Measurements from ENCODE around the gene FALEC. TPM values are rescaled to one million over a fixed set of nuclear protein-coding genes. Genes with fewer than 3 reads are reported as not detected.
"Not testable (repeated sequence)": the region's sequence is repeated elsewhere in the genome, so short reads cannot be mapped to it uniquely, and the experiment has no call there.

FALEC gene
- total and polyA plus RNA-seq, 4 donors, result 1.2 to 1.6 (median 1.4) TPM; not detected in 1

DNA sequence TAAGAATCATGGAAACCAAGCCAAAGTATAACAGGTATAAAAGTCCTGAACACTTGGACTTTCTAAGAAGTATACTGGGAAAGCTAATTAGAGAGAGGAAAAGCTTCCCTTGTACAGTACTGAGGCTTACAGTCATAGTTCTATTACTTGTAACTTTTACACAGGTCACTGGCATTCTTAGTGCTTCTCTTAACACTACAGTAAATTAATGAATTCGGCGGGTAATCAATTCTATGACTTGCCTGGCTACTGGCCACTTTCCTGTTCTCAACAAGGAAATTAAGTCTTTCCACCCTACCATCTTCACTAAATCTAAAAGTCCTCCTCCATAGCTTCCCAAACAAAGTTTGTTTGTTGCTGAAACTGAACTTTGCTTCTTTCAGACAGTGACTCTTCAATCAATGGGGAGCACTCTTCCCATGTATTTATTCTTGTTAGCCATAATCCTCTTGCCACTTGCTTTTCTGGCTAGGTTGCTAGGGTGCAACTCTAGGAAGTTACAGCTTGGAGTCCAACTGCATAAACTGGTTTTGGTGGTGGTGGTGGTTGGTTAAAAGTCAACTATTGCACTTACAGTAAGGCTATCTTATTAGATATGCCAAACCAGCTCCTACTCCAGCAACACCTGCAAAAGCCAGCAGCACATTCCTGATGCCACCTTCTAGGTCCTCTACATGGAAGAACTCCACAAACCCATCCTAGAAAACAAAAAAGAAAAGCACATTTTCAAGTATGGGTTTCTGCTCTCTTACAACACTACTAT, 61.4 kb downstream of the FALEC start:
- DNase-seq (ENCODE audit: low read depth in 4 of 6, low spot score in 6 of 6), result no peak
- WGBS (ENCODE audit: insufficient coverage), result 18% methylated on average over 2 of the region's 2 CpGs
- Histone ChIP-seq H3K4me3 (ENCODE audit: low read depth, low read length) (peak overlapping the region; percentile 93), H3K9me3 (ENCODE audit: control insufficient read depth, insufficient read depth, low read length) (no peaks in the 10 kb centered on the region), H3K36me3 (ENCODE audit: control insufficient read depth, insufficient read depth, low read length) (peaks cover 17% of the 10 kb centered on the region), H3K27ac (ENCODE audit: low read depth, low read length) (peak overlapping the region; percentile 99), H3K27me3 (ENCODE audit: control insufficient read depth, insufficient read depth, low read length) (no peaks in the 10 kb centered on the region), H3K4me1 (ENCODE audit: control insufficient read depth, insufficient read depth, low read length) (peaks cover 12% of the 10 kb centered on the region)

DNA sequence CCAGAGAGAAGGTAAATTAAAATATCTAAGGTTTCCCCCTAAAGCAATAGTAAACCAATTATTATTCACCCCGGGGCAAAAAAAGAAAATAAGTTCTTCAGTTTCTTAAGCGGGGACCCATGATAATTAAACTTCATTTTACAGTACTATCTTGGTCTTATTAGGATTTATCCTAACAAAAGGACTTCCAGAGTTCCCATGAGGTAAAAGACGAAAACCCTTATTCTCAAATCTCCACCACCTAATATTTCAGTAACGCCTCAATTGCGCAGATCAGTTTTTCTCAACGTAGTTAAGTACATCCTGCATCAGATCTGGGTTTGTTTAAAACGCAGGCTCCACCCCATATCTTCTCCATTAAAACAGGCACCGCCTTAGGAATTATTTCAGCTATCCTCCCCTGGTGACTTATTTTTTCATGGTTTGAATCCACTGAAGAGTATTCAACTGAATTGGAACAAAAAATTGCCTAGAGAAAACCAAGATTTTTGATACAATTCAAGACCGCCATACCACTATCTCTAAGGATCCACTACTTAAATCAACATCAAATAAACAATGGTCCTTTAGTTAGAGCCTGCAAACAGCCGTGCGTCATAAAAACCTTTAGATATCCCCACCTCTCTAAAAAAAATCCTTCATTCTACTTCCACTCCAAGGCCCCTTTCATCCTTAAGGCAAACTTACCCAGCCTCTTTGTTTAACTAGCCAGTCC, 62.2 kb downstream of the FALEC start:
- DNase-seq (ENCODE audit: low read depth in 4 of 6, low spot score in 6 of 6), result peak in 2 of 6 donors; percentile 59 to 70
- H3K27ac ChIP-seq (ENCODE audit: low read depth, low read length), result peak overlapping the region; percentile 99
- H3K36me3 ChIP-seq (ENCODE audit: control insufficient read depth, insufficient read depth, low read length), result peaks cover 12% of the 10 kb centered on the region
- WGBS (ENCODE audit: insufficient coverage), result 0% methylated on average over 8 of the region's 11 CpGs
- no peaks in the 10 kb centered on the region for H3K27me3 ChIP-seq (ENCODE audit: control insufficient read depth, insufficient read depth, low read length)
- peaks cover 12% of the 10 kb centered on the region for H3K4me1 ChIP-seq (ENCODE audit: control insufficient read depth, insufficient read depth, low read length)
- H3K4me3 ChIP-seq (ENCODE audit: low read depth, low read length), result peak overlapping the region; percentile 93
- H3K9me3 ChIP-seq (ENCODE audit: control insufficient read depth, insufficient read depth, low read length), result no peaks in the 10 kb centered on the region

DNA sequence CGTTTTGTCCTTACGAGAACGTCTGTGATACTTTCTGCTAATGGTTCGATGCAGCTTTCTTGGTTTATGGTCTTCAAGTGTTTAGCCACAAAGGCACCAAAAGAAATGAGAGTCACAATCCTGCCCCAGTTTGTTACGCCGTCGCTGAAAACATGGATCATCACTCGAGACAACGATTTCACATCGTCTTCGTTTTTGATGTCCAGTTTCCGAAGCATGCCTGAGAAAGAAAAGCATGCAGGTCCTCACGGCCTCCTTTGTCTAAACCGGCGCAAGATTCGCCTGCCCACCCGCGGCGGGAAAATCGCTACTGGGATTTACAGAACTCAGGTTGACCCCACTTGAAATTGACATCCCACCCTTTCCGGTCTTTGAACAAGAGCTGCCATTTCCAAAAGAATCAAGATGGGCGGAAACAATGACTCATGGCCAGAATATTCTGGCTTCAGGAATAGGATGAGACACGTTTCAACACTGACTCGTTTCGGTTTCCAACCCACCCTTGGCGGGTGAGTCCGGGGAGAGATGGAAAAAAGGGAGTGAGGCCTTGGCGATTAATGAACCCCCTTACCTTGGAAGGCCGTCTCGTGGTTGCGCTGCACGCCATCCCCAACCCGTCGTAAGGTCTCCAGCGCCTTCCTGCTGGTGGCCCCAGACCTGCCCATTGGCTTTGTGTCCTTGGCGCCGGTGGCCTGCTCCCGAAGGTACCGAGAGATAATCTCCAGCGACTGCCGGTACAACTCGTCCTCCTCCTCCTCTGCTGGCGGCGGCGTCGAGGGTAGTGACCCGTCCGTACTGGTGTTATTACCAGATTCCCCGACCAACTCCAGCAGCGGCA, 62.9 kb downstream of the FALEC start:
- H3K36me3 ChIP-seq (ENCODE audit: control insufficient read depth, insufficient read depth, low read length), result peaks cover 10% of the 10 kb centered on the region
- H3K27me3 ChIP-seq (ENCODE audit: control insufficient read depth, insufficient read depth, low read length), result no peaks in the 10 kb centered on the region
- H3K4me3 ChIP-seq (ENCODE audit: low read depth, low read length), result peak overlapping the region; percentile 93
- peak in 2 of 6 donors; percentile 77 to 82 for DNase-seq (ENCODE audit: low read depth in 4 of 6, low spot score in 6 of 6)
- under 1% methylated on average over 50 of the region's 50 CpGs for WGBS (ENCODE audit: insufficient coverage)
- peak overlapping the region; percentile 99 for H3K27ac ChIP-seq (ENCODE audit: low read depth, low read length)
- peaks cover 10% of the 10 kb centered on the region for H3K4me1 ChIP-seq (ENCODE audit: control insufficient read depth, insufficient read depth, low read length)
- no peaks in the 10 kb centered on the region for H3K9me3 ChIP-seq (ENCODE audit: control insufficient read depth, insufficient read depth, low read length)

DNA sequence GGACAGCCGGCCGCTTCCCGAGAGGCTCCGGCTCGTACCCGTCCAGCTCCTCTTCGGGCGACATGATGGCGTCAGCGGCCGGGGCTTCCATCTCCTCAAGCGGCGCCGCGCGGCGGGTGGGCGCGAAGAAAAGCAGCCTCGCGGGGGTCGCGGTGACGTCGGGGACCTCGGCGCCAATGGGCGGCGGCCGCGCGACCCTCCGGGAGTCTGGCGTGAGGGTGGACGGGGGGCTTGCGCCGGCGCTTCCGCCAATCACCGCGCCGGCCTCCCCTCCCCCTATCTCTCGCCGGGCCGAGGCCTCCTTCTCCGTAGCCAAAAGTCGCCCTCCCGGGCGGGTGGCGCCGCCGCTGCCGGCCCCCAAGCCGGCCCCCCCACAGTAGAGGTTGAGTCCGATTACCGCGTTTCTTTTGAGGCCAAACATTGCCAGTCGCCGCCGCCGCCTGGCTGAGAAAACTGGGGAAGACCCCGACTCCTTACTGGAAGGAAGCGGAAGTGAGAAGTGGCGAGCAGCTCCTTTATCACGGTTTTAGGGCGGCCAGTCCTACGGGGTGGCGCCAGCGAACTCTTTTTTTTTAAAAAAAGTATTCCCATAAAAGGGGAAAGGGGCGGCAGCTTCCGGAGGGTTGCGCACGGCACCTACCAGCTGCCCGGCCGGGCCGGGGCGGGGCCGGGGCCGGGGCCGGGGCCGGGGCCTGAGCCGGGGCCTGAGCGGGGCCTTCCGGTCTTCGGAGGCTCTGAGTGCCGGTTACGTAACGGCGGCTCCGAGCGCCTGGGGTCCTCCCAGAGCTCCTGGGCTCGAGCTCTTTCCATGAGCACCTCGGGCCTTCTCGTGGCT, 63.8 kb downstream of the FALEC start, which contains the start of gene MCL1:
TSS of gene MCL1 (minus strand) at position 501 of the 835 bp plus-strand sequence. CDS start at position 421, 80 bp downstream.
- Histone ChIP-seq H3K27me3 (ENCODE audit: control insufficient read depth, insufficient read depth, low read length) (no peaks in the 10 kb centered on the region), H3K9me3 (ENCODE audit: control insufficient read depth, insufficient read depth, low read length) (no peaks in the 10 kb centered on the region), H3K36me3 (ENCODE audit: control insufficient read depth, insufficient read depth, low read length) (peaks cover 5% of the 10 kb centered on the region), H3K4me3 (ENCODE audit: low read depth, low read length) (peak within 1 kb of the TSS; percentile 93), H3K27ac (ENCODE audit: low read depth, low read length) (peak within 1 kb of the TSS; percentile 99), H3K4me1 (ENCODE audit: control insufficient read depth, insufficient read depth, low read length) (peaks cover 6% of the 10 kb centered on the region)
- WGBS (ENCODE audit: insufficient coverage), result under 1% methylated on average over 92 of the region's 94 CpGs
- DNase-seq (ENCODE audit: low read depth in 4 of 6, low spot score in 6 of 6), result peak; percentile 82 to 98 (median 90)

DNA sequence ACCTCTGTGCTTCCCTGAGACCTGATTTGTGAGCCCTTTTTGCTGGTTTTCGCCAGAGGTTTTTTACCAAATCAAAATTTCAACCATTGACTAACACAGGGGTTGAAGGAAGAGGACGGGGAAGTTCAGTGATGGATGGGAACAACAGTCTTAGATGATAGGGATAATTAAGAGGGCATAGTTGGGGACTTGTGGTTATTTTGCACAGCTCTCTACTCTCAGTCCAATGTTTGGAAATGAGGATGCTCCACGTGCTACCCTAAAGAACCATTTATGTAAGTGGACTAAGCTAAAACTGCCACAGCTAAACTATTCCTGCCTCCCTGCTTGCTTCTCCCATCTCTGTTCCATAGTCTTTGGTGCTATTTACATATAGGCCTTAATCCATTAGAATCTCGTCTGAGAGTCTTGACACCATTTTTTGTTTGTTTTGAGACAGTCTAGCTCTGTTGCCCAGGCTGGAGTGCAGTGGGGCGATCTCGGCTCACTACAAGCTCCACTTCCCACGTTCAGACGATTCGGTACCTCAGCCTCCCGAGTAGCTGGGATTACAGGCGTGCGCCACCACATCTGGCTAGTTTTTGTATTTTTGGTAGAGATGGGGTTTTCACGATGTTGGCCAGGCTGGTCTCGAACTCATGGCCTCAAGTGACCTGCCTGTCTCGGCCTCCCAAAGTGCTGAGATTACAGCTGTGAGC, 64.5 kb downstream of the FALEC start:
- H3K4me3 ChIP-seq (ENCODE audit: low read depth, low read length), result peak overlapping the region; percentile 93
- H3K27ac ChIP-seq (ENCODE audit: low read depth, low read length), result peak overlapping the region; percentile 99
- peaks cover 6% of the 10 kb centered on the region for H3K4me1 ChIP-seq (ENCODE audit: control insufficient read depth, insufficient read depth, low read length)
- peaks cover 6% of the 10 kb centered on the region for H3K36me3 ChIP-seq (ENCODE audit: control insufficient read depth, insufficient read depth, low read length)
- H3K27me3 ChIP-seq (ENCODE audit: control insufficient read depth, insufficient read depth, low read length), result no peaks in the 10 kb centered on the region
- H3K9me3 ChIP-seq (ENCODE audit: control insufficient read depth, insufficient read depth, low read length), result no peaks in the 10 kb centered on the region
- WGBS (ENCODE audit: insufficient coverage), result 54% methylated on average over 6 of the region's 15 CpGs
- DNase-seq (ENCODE audit: low read depth in 4 of 6, low spot score in 6 of 6), result no peak

DNA sequence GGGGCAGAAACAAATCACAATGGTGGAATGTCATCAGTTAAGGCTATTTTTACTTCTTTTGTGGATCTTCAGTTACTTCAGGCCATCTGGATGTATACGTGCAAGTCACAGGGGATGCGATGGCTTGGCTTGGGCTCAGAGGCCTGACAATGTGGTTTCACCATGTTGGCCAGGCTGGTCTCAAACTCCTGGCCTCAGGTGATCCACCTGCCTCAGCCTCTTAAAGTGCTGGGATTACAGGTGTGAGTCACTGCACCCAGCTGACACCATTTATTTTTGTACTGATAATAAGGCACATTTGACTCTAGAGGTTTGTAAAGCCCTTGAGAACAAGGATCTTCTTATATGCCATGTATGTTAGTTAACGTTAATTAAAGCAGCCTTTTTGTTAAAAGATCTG, 65.4 kb downstream of the FALEC start:
- not testable (repeated sequence) for H3K9me3 ChIP-seq (ENCODE audit: control insufficient read depth, insufficient read depth, low read length); DNase-seq (ENCODE audit: low read depth in 4 of 6, low spot score in 6 of 6); H3K27me3 ChIP-seq (ENCODE audit: control insufficient read depth, insufficient read depth, low read length); H3K4me1 ChIP-seq (ENCODE audit: control insufficient read depth, insufficient read depth, low read length); H3K27ac ChIP-seq (ENCODE audit: low read depth, low read length); H3K36me3 ChIP-seq (ENCODE audit: control insufficient read depth, insufficient read depth, low read length); H3K4me3 ChIP-seq (ENCODE audit: low read depth, low read length)
- WGBS (ENCODE audit: insufficient coverage), result 90% methylated on average over 2 of the region's 3 CpGs

DNA sequence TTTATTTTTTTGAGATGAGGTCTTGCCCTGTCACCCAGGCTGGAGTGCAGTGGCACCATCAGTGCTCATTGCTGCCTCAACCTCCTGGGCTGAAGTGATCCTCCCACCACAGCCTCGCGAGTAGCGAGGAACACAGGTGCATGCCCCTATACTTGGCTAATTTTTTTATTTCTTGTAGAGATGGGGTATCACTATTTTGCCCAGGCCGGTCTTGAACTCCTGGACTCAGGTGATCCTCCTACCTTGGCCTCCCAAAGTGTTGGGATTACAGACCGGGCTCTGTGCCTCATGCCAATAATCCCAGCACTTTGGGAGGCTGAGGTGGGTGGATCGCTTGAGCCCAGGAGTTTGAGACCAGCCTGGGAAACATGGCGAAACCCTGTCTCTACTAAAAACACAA, 65.9 kb downstream of the FALEC start:
- not testable (repeated sequence) for H3K4me3 ChIP-seq (ENCODE audit: low read depth, low read length); DNase-seq (ENCODE audit: low read depth in 4 of 6, low spot score in 6 of 6); H3K4me1 ChIP-seq (ENCODE audit: control insufficient read depth, insufficient read depth, low read length); H3K36me3 ChIP-seq (ENCODE audit: control insufficient read depth, insufficient read depth, low read length); H3K9me3 ChIP-seq (ENCODE audit: control insufficient read depth, insufficient read depth, low read length); H3K27me3 ChIP-seq (ENCODE audit: control insufficient read depth, insufficient read depth, low read length); H3K27ac ChIP-seq (ENCODE audit: low read depth, low read length)
- 90% methylated on average over 2 of the region's 7 CpGs for WGBS (ENCODE audit: insufficient coverage)

DNA sequence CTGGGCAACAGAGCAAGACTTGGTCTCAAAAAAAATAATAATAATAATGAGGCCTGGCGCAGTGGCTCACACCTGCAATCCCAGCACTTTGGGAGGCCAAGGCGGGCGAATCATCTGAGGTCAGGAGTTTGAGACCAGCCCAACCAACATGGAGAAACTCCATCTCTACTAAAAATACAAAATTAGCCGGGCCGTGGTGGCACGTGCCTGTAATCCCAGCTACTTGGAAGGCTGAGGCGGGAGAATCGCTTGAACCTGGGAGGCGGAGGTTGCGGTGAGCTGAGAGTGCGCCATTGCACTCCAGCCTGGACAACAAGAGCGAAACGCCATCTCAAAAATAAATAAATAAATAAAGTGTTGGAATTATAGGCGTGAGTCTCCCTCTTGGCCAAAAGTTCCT, 66.4 kb downstream of the FALEC start:
- H3K9me3 ChIP-seq (ENCODE audit: control insufficient read depth, insufficient read depth, low read length); H3K36me3 ChIP-seq (ENCODE audit: control insufficient read depth, insufficient read depth, low read length); H3K4me3 ChIP-seq (ENCODE audit: low read depth, low read length); DNase-seq (ENCODE audit: low read depth in 4 of 6, low spot score in 6 of 6); H3K27ac ChIP-seq (ENCODE audit: low read depth, low read length); H3K4me1 ChIP-seq (ENCODE audit: control insufficient read depth, insufficient read depth, low read length); H3K27me3 ChIP-seq (ENCODE audit: control insufficient read depth, insufficient read depth, low read length): not testable (repeated sequence)
- WGBS (ENCODE audit: insufficient coverage), result 96% methylated on average over 9 of the region's 14 CpGs

Measured in spinal cord (tissue), 10 donors.